H1 (cell line): Measurements from ENCODE around the gene ZBTB20. TPM values are rescaled to one million over a fixed set of nuclear protein-coding genes. Genes with fewer than 3 reads are reported as not detected.

ENCODE experiments used
- CTCF ChIA-PET: fragments of 300-600 bp; sonication (Branson Sonifier 250); formaldehyde crosslinking; loops from one replicate; lab custom pipeline; 2021; ENCODE audit not compliant: partially characterized antibody; lab: Charles Lee
- POLR2A ChIA-PET: fragments of 300-600 bp; sonication (Branson Sonifier 250); formaldehyde crosslinking; loops from one replicate; lab custom pipeline; 2021; ENCODE audit warnings: inconsistent platforms; ENCODE audit not compliant: partially characterized antibody; lab: Charles Lee
- DNase-seq, 2 experiments: peaks; one replicate each; pipeline versions ENCODE4 v3.0.0 to v3.0.0-alpha.2; 2010 to 2022; ENCODE audit warnings: low spot score in 2 of 2, low read depth in 1 of 2, mixed read lengths in 1 of 2
- FAIRE-seq: peaks from 2 replicates; lab custom pipeline; 2011; peaks lifted over from hg19 to GRCh38; lab: Jason Lieb, UNC
- H2AFZ ChIP-seq: 2 replicates; pipeline ENCODE4 v1.8.1; 2012; ENCODE audit warnings: low read length, inconsistent platforms
- H2AK5ac ChIP-seq: 2 replicates; pipeline ENCODE4 v1.6.1; 2013; ENCODE audit warnings: low read depth, low read length
- H2BK120ac ChIP-seq: replicated peaks from 2 replicates; pipeline ENCODE3; 2013; ENCODE audit warnings: low read depth, low read length, inconsistent platforms
- H2BK12ac ChIP-seq: 2 replicates; pipeline ENCODE4 v1.6.1; 2013; ENCODE audit warnings: low read depth, low read length
- H2BK15ac ChIP-seq: 2 replicates; pipeline ENCODE4 v1.6.1; 2013; ENCODE audit warnings: low read length
- H2BK20ac ChIP-seq: 2 replicates; pipeline ENCODE4 v1.6.1; 2013; ENCODE audit warnings: low read length
- H2BK5ac ChIP-seq: 2 replicates; pipeline ENCODE4 v1.6.1; 2013; ENCODE audit warnings: low read depth, low read length
- H3K14ac ChIP-seq: 2 replicates; pipeline ENCODE4 v1.6.1; 2013; ENCODE audit warnings: inconsistent platforms; ENCODE audit not compliant: insufficient read length
- H3K18ac ChIP-seq: 2 replicates; pipeline ENCODE4 v1.6.1; 2013; ENCODE audit warnings: low read length; ENCODE audit errors: extremely low read depth
- H3K23ac ChIP-seq: 2 replicates; pipeline ENCODE4 v1.6.1; 2013; ENCODE audit warnings: inconsistent platforms; ENCODE audit not compliant: insufficient read length
- H3K23me2 ChIP-seq: 2 replicates; pipeline ENCODE4 v1.6.1; 2013; ENCODE audit warnings: low read depth, low read length
- H3K27ac ChIP-seq: 2 replicates; pipeline ENCODE4 v1.6.1; 2011; ENCODE audit warnings: low read depth, low read length, inconsistent platforms
- H3K27me3 ChIP-seq, 4 experiments: replicated peaks in 1 of 4; 1 replicate in 1 of 4; 2 replicates in 3 of 4; pipeline versions ENCODE4 v1.6.1 to v1.8.1; 2011 to 2013; ENCODE audit warnings: low read length in 3 of 4, mild to moderate bottlenecking in 3 of 4, inconsistent platforms in 2 of 4, mixed read lengths in 2 of 4, moderate library complexity in 1 of 4; ENCODE audit not compliant: control insufficient read depth in 3 of 4, insufficient read depth in 3 of 4; ENCODE audit errors: extremely low read depth in 1 of 4
- H3K36me3 ChIP-seq, 4 experiments: 2 replicates each; pipeline versions ENCODE4 v1.6.1 to v1.8.1; 2011 to 2013; ENCODE audit warnings: mild to moderate bottlenecking in 4 of 4, low read length in 3 of 4, moderate library complexity in 2 of 4, control low read depth in 1 of 4, inconsistent platforms in 1 of 4; ENCODE audit not compliant: insufficient read depth in 4 of 4, control insufficient read depth in 2 of 4
- H3K4ac ChIP-seq: replicated peaks from 2 replicates; pipeline ENCODE3; 2013; ENCODE audit warnings: low read length, low read depth, mixed read lengths, inconsistent platforms; ENCODE audit not compliant: insufficient read length
- H3K4me1 ChIP-seq, 4 experiments: replicated peaks in 1 of 4; 1 replicate in 1 of 4; 2 replicates in 3 of 4; pipeline versions ENCODE4 v1.6.1 to v1.8.1; 2011 to 2013; ENCODE audit warnings: low read length in 3 of 4, inconsistent platforms in 2 of 4, mixed read lengths in 1 of 4; ENCODE audit not compliant: insufficient read depth in 4 of 4, control insufficient read depth in 3 of 4
- H3K4me2 ChIP-seq, 2 experiments: 2 replicates each; pipeline versions ENCODE4 v1.6.1 to v1.8.1; 2011 to 2013; ENCODE audit warnings: low read depth in 2 of 2, low read length in 2 of 2, control low read depth in 1 of 2, inconsistent platforms in 1 of 2, mild to moderate bottlenecking in 1 of 2; ENCODE audit not compliant: insufficient read depth in 1 of 2
- H3K4me3 ChIP-seq, 4 experiments: fragments of 200-600, 300-600 bp in 1 of 4; sonication (generic), shearing (Covaris generic), sonication (Bioruptor Twin) in 1 of 4; 2 replicates each; pipeline versions ENCODE4 v1.5.1 to v1.8.1; 2011 to 2016; ENCODE audit warnings: low read length in 4 of 4, low read depth in 3 of 4, control low read depth in 2 of 4, inconsistent platforms in 2 of 4, mild to moderate bottlenecking in 2 of 4, mixed read lengths in 1 of 4, moderate library complexity in 1 of 4; ENCODE audit not compliant: insufficient read depth in 2 of 4; ENCODE audit errors: extremely low read depth in 1 of 4
- H3K56ac ChIP-seq: replicated peaks from 2 replicates; pipeline ENCODE3; 2013; ENCODE audit warnings: low read depth, mild to moderate bottlenecking, mixed read lengths, low read length, inconsistent platforms; ENCODE audit not compliant: insufficient read length
- H3K79me1 ChIP-seq: 2 replicates; pipeline ENCODE4 v1.6.1; 2013; ENCODE audit warnings: low read depth, low read length, control low read depth
- H3K79me2 ChIP-seq, 2 experiments: 2 replicates each; pipeline versions ENCODE4 v1.6.1 to v1.8.1; 2012 to 2013; ENCODE audit warnings: low read length in 2 of 2, mild to moderate bottlenecking in 2 of 2, inconsistent platforms in 1 of 2; ENCODE audit not compliant: insufficient read depth in 2 of 2, control insufficient read depth in 1 of 2
- H3K9ac ChIP-seq, 4 experiments: replicated peaks in 1 of 4; 1 replicate in 1 of 4; 2 replicates in 3 of 4; pipeline versions ENCODE4 v1.6.1 to v1.8.1; 2011 to 2013; ENCODE audit warnings: low read depth in 3 of 4, low read length in 3 of 4, control low read depth in 2 of 4, mild to moderate bottlenecking in 2 of 4, moderate library complexity in 2 of 4, inconsistent platforms in 1 of 4; ENCODE audit errors: extremely low read depth in 1 of 4
- H3K9me3 ChIP-seq, 2 experiments: 2 replicates each; pipeline versions ENCODE4 v1.6.1 to v1.8.1; 2012 to 2013; ENCODE audit warnings: mild to moderate bottlenecking in 2 of 2, moderate library complexity in 2 of 2, control low read depth in 1 of 2, inconsistent platforms in 1 of 2, low read depth in 1 of 2, low read length in 1 of 2, mixed read lengths in 1 of 2; ENCODE audit not compliant: insufficient read depth in 2 of 2
- H4K20me1 ChIP-seq, 2 experiments: replicated peaks in 1 of 2; 2 replicates each; pipeline versions ENCODE3 to v1.8.1; 2011 to 2013; ENCODE audit warnings: inconsistent platforms in 2 of 2, low read length in 2 of 2, mild to moderate bottlenecking in 1 of 2; ENCODE audit not compliant: insufficient read depth in 2 of 2, control insufficient read depth in 1 of 2
- H4K5ac ChIP-seq: 2 replicates; pipeline ENCODE4 v1.6.1; 2013; ENCODE audit warnings: low read length, low read depth, mixed read lengths, inconsistent platforms; ENCODE audit not compliant: insufficient read length
- H4K8ac ChIP-seq: 2 replicates; pipeline ENCODE4 v1.8.0; 2013; ENCODE audit warnings: mild to moderate bottlenecking, moderate library complexity, low read length, inconsistent platforms; ENCODE audit not compliant: insufficient read depth; ENCODE audit errors: extremely low read depth
- H4K91ac ChIP-seq: replicated peaks from 2 replicates; pipeline ENCODE3; 2013; ENCODE audit warnings: low read length, mixed read lengths, inconsistent platforms; ENCODE audit not compliant: insufficient read length
- E2F6 ChIP-seq: IDR thresholded peaks from 2 replicates; pipeline ENCODE4 v1.6.1; 2012; ENCODE audit warnings: inconsistent platforms
- HDAC2 ChIP-seq, 2 experiments: fragments of 300-600 bp in 1 of 2; sonication (generic) in 1 of 2; IDR thresholded peaks; 2 replicates each; pipeline ENCODE4 v1.6.1; 2011 to 2012; ENCODE audit warnings: low read depth in 2 of 2, low read length in 2 of 2, mild to moderate bottlenecking in 2 of 2, moderate library complexity in 2 of 2, borderline replicate concordance in 1 of 2, inconsistent platforms in 1 of 2
- JUND ChIP-seq: IDR thresholded peaks from 2 replicates; pipeline ENCODE4 v1.6.1; 2011; ENCODE audit warnings: mild to moderate bottlenecking, improper control_type of control experiment, low read length
- POU5F1 ChIP-seq: IDR thresholded peaks from 2 replicates; pipeline ENCODE4 v1.6.1; 2011; ENCODE audit warnings: low read depth, mild to moderate bottlenecking, low read length, moderate library complexity
- SIN3A ChIP-seq, 2 experiments: IDR thresholded peaks in 1 of 2; conservative IDR thresholded peaks in 1 of 2; 2 replicates each; pipeline ENCODE4 v1.6.1; 2011 to 2012; ENCODE audit warnings: low read length in 2 of 2, improper control_type of control experiment in 1 of 2, low read depth in 1 of 2, mild to moderate bottlenecking in 1 of 2
- polyA plus RNA-seq, 7 experiments: library from polyadenylated mRNA; depleted of rRNA in 3 of 7; stranded (reverse) in 5 of 7; unstranded in 2 of 7; fragments of >200 nt in 5 of 7; fragments of 200-250 nt in 2 of 7; gene quantifications; 1 replicate in 5 of 7; 2 replicates in 1 of 7; 4 replicates in 1 of 7; pipeline versions ENCODE4 v1.2.1 to v1.2.3, GENCODE V29; 2011 to 2013; ENCODE audit warnings: missing spikeins in 2 of 7, mixed read lengths in 2 of 7
- total RNA-seq: library from RNA; stranded (reverse); fragmentation: NEBNext Ultra II Directional; extraction: Animal tissue kit (Norgen Biotek cat#: 25700); gene quantifications from 2 replicates; pipeline ENCODE4 v1.2.1, GENCODE V29; 2021

ZBTB20 gene
- total and polyA plus RNA-seq, 2 of the 8 experiments (the other 6 are each of a cell fraction or from before 2014, with no cell fraction given) = 0.35 to 1.3 TPM

DNA sequence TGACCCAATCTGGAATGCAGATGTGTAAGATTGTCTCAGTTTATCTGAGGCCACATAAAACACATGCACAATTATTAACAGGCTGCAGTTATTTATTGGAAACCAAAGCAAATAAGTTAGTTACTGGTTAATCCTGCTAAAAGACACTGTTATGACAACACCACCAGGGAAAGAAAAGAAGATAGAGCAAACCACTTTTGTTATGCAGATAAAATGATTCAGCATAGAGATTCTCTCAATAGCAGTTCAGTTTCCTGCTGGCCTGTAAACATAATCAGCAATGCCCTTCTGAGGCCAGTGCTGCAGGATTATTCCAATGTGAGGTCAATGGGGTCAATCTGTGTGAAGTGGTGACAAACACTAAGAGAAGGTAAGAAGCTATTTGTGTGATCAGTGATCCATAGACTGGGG, 244.4 kb downstream of the ZBTB20 start:
- CTCF ChIA-PET = interaction anchor here (1.1 kb wide), 2 partner anchors 16 to 518 kb away, joined by 3 read pairs; no protein-coding TSS in a partner anchor
- TF ChIP-seq SIN3A (conservative IDR thresholded peaks at IDR 0.05 in 1 of 2, IDR thresholded peaks at IDR 0.05 in 1 of 2; ENCODE audit: low read depth in 1 of 2, low read length in 2 of 2) (no peak), HDAC2 (IDR thresholded peaks at IDR 0.05; ENCODE audit: borderline replicate concordance in 1 of 2, low read depth in 2 of 2, low read length in 2 of 2) (peak in 1 of 2 experiments; percentile 84; a peak in 1 of 4 replicates), E2F6 (no peak), POU5F1 (peak; percentile 55; the same call in 1 of the 2 replicates), JUND (peak; percentile 44; the same call in 1 of the 2 replicates)

More for the DNA sequence above, 244.4 kb downstream of the ZBTB20 start:
- H2AFZ ChIP-seq = no peak overlapping the region
- H2BK15ac ChIP-seq = no peak overlapping the region
- 0 out of 2 replicates have a peak overlapping the region, but pooled peaks have one; percentile 29 for H2BK12ac ChIP-seq
- no peak overlapping the region for H4K8ac ChIP-seq
- no peak overlapping the region for H2AK5ac ChIP-seq
- H3K9ac ChIP-seq = no peak overlapping the region
- FAIRE-seq (peak; percentile 78), DNase-seq (peak in 1 of 2 experiments; percentile 31)
- no peak overlapping the region for H4K5ac ChIP-seq
- H3K14ac ChIP-seq = no peak overlapping the region
- no peak overlapping the region for H3K56ac ChIP-seq
- no peaks in the 10 kb centered on the region for H3K9me3 ChIP-seq
- H3K4me2 ChIP-seq = peak overlapping the region; percentile 17 to 54; a peak in 3 of 4 replicates
- H3K4me1 ChIP-seq = peaks cover 0 to 7% (median 5%) of the 10 kb centered on the region in 4 experiments; a peak in 4 of 7 replicates
- no peaks in the 10 kb centered on the region for H3K36me3 ChIP-seq
- no peaks in the 10 kb centered on the region for H3K79me2 ChIP-seq
- no peak overlapping the region for H3K18ac ChIP-seq
- no peak overlapping the region for H3K23ac ChIP-seq
- no peak overlapping the region for H3K4ac ChIP-seq
- POLR2A ChIA-PET = no interaction called here
- H2BK5ac ChIP-seq = no peak overlapping the region
- no peak overlapping the region for H4K91ac ChIP-seq
- H3K4me3 ChIP-seq = peak overlapping the region in 1 of 4 experiments; percentile 20; a peak in 3 of 8 replicates
- no peaks in the 10 kb centered on the region for H3K79me1 ChIP-seq
- H3K27me3 ChIP-seq = peaks cover 0 to 6% (median under 1%) of the 10 kb centered on the region in 4 experiments; a peak in 4 of 7 replicates
- no peak overlapping the region for H2BK120ac ChIP-seq
- H4K20me1 ChIP-seq = no peaks in the 10 kb centered on the region
- H3K23me2 ChIP-seq = no peaks in the 10 kb centered on the region
- no peak overlapping the region for H2BK20ac ChIP-seq
- no peak overlapping the region for H3K27ac ChIP-seq
